Raji (cell line): ENCODE measurements around the gene DNTTIP2.

Experiments used
- POLR2A ChIP-seq: IDR thresholded peaks from 2 replicates; pipeline ENCODE4 v1.6.1; 2011; ENCODE audit warnings: low read depth, low read length, control low read depth; ENCODE audit not compliant: insufficient read depth

DNTTIP2 gene

DNA sequence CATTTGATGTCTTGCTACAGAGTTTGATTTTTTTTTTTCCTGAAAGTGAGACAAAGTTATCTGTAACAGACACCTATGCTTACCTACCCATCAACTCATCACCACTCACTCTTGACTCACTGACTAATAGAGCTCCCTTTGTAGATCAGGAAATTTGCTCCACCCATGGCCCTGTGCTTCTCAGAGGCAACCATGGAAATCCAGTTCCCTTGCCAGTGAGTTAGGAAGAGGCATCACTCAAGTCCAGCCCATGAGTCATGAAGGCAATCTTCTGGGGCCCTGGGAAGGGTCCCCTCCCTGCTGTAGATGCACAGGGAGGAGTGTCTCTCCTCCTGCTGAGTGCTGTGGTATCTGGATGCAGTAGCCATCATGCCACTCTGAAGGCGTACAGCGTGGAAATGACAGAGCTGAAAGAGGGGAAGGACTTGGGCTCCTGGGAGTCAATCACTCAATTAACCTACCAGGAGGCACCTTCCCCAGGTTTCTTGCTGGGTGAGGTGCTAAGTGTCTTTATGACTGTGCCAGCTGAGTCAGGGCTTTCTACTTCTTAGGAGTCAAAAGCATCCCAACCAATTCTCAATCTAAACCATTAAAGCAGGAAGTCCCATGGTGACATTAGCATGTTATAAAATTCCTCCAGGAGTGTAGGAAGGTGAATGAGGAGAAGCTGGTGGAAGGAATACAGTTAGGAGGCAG lies 56.1 kb downstream of the DNTTIP2 start:
- TF ChIP-seq POLR2A = no peak

DNA sequence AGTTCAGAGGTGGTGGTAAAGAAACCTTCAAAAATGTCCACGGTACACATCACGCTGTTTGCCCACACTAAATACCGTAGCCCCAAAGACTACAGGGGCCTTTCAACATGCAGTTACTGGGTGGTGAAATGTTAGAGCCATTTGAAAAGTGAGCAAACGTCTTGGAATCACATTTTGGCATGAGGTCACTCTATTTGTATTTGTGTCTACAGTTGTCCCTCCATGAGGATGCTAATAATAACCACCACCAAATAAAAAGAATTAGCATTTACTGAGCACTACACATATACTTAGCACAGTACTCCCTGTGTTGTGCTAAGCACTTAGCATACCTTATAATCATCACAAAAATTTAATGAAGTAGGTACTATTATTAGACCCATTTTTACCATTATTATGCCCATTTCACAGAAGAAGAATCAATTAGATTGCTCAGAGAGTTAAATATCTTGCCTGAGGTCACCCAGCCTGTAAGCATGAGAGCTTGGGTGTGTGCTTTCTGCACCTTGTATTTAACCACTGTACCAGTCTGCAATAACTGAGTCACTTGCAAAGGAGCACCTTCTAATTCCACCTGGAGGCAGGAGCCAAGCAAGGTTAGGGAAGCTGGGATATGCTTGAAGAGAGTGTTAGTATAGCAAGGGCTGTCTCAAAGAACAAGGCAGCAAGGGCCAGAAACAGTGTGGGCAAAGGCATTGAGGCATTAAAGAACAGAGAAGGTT lies 57.4 kb downstream of the DNTTIP2 start:
- TF ChIP-seq POLR2A = no peak

DNA sequence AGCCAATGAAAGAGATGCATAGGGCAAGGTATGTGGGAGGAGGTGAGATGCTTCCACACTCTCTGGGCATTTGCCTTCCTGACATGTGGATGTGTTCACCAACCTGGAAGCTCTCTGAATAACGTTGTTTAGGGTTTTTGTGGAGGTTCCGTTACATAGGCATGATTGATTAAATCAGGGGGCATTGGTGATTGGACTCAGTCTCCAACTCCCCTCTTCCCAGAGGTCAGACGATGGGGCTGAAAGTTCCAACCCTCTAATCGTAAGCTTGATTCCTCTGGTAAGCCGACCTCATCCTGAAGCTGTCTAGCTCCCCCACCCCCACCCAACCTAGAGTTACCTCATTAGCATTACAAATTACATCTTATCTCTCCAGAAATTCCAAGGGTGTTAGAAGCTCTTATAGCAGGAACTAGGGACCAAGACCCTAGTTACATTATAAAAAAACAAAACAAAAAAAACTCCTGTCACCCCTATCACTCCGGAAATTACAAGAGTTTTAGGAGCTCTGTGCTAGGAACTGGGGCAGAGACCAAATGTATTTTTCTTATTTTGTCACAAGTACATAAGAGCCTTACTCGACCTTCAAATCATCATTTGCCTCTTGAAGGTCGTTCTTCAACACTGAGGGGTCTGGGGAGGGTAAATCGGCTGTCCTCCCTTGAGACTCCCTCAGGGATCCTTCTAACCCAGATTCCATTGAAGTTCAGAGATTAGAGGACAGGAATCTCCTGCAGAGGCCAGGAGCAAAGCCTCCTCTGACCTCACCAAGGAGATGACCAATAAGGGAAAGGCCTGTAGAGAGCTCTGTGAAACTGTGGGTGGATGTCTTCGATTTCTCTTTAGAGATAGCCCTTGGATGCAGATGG lies 58.2 kb downstream of the DNTTIP2 start:
- TF ChIP-seq POLR2A = no peak

DNA sequence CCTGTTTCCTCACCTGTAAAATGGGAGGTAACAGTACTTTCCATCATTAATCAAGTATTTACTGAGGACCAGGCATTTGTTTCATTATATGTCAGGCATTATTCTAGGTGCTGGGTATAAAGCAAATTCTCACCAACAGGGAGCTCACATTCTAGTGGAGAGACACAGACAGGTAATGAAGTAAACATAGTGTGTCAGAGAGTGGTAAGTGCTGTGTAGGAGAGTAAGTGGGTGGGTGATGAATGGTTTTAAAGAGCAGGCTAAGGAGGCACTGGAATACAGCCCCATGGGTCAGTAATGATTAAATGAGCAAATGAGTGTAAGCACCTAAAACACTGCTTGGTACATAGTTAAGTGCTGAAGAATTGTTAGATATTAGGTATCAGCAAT lies 60.4 kb downstream of the DNTTIP2 start:
- no peak for TF ChIP-seq POLR2A

DNA sequence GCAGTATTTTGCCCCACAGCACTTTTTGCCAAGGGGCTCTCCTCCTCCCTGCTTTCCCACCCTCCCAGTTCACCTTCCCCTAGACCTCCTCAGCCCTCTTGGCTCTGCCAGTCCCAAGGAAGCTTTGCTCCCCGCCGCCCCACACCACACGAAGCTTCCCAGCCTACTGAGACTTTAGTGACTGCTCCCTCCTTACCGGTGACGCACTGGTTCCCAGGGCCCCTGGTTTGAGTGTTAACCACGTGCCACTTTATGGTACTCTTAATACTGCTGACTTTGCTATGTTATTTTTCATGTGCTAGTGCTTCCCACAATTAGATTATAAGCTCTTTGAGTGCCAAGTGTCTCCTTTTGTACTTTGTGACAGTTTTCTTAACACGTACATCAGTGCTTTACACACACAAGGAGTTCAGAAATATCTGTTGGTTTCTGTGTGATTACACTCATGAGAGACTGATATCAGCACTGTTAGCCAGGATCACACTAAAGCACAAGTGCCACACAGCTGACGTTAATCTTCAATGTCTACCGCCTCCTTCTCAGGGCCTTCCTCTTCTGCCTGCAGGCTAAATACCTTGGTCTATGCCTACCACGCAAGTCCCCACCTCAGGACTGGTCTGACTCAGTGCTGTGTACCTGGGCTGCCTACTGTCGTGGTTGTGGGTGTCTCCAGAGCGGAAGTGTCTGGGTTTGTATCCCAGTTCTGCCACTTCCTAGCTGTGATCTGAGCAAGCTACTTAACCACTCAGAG lies 61.0 kb downstream of the DNTTIP2 start:
- no peak for TF ChIP-seq POLR2A

DNA sequence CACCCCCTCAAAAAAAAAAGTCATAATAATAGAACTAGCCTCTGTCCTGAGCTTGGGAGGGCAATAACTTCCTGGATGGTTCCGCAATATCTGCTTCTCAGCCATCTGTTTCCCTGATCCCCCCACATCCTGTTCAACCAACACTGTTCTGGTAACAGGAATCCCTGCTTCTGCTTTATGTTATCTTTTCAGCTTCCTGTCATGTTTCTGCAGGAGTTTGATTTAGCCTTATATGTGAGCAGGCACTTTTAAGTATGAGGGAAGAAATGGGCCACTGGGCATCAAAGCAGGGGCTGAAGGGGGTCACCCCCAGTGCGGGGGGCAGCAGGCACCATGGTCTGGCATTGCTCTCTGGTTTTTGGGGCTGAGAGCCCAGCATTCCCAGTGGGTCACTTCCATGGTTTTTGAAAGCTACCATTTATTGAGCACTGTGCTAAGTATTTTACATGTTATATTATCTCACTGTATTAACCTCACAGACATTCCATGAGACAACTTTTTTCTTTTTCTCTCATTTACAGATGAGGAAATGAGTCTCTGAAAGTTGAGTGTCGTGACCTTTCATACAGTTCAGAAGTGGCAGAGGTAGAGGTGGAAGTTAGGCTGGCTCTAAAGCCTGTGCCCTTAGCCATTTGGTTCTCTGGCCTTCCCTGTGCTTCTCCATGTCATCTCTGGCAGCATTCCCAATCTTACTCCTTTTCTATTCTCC lies 61.9 kb downstream of the DNTTIP2 start:
- TF ChIP-seq POLR2A = no peak
